Hepatocyte (in vitro differentiated cells): Measurements from ENCODE around the gene ZFYVE28. TPM values are rescaled to one million over a fixed set of nuclear protein-coding genes. Genes with fewer than 3 reads are reported as not detected.

Experiments
- DNase-seq: peaks from one replicate; pipeline ENCODE4 v3.0.0-alpha.2; 2016; ENCODE audit warnings: low spot score
- H2AFZ ChIP-seq: fragments of 200-600 bp; sonication (generic); 2 replicates; pipeline ENCODE4 v1.6.0; 2016; ENCODE audit warnings: antibody characterized with exemption, mild to moderate bottlenecking
- H3K27ac ChIP-seq: fragments of 200-600 bp; sonication (generic); 2 replicates; pipeline ENCODE4 v1.5.1; 2016; ENCODE audit warnings: mild to moderate bottlenecking
- H3K27me3 ChIP-seq: fragments of 200-600 bp; sonication (generic); 2 replicates; pipeline ENCODE4 v1.6.1; 2016
- H3K36me3 ChIP-seq: fragments of 200-600 bp; sonication (generic); replicated peaks from 2 replicates; pipeline ENCODE4 v1.5.1; 2016; ENCODE audit warnings: low read depth; ENCODE audit not compliant: insufficient read depth
- H3K4me1 ChIP-seq: fragments of 200-600 bp; sonication (generic); 2 replicates; pipeline ENCODE4 v1.5.1; 2016; ENCODE audit warnings: mild to moderate bottlenecking, moderate library complexity; ENCODE audit not compliant: insufficient read depth
- H3K4me2 ChIP-seq: fragments of 200-600 bp; sonication (generic); 2 replicates; pipeline ENCODE4 v1.6.0; 2016
- H3K4me3 ChIP-seq: fragments of 200-600 bp; sonication (generic); 2 replicates; pipeline ENCODE4 v1.5.1; 2016; ENCODE audit warnings: mild to moderate bottlenecking
- H3K79me2 ChIP-seq: fragments of 200-600 bp; sonication (generic); 2 replicates; pipeline ENCODE4 v1.6.0; 2017; ENCODE audit warnings: mild to moderate bottlenecking
- H3K9me2 ChIP-seq: fragments of 200-600 bp; sonication (generic); replicated peaks from 2 replicates; pipeline ENCODE4 v1.6.0; 2017; ENCODE audit warnings: mild to moderate bottlenecking; ENCODE audit not compliant: insufficient read depth
- H3K9me3 ChIP-seq: fragments of 200-600 bp; sonication (generic); 2 replicates; pipeline ENCODE4 v1.5.1; 2016; ENCODE audit warnings: low read depth, mild to moderate bottlenecking
- H4K20me1 ChIP-seq: fragments of 200-600 bp; sonication (generic); 2 replicates; pipeline ENCODE4 v1.6.0; 2016; ENCODE audit warnings: mild to moderate bottlenecking; ENCODE audit not compliant: insufficient read depth, poor library complexity, severe bottlenecking
- EZH2 ChIP-seq: fragments of 200-600 bp; sonication (generic); IDR thresholded peaks from 2 replicates; pipeline ENCODE4 v1.6.1; 2016; ENCODE audit warnings: antibody characterized with exemption, mild to moderate bottlenecking, borderline replicate concordance
- EZH2phosphoT487 ChIP-seq: fragments of 200-600 bp; sonication (generic); IDR thresholded peaks from one replicate; pipeline ENCODE4 v1.6.1; 2018; ENCODE audit warnings: antibody characterized with exemption, mild to moderate bottlenecking, low read depth, moderate library complexity; ENCODE audit not compliant: unreplicated experiment, severe bottlenecking
- whole genome bisulfite sequencing: methylation state at CpG from one replicate; pipeline ENCODE4 v1.1.6; 2016; ENCODE audit warnings: low lambda C conversion rate; ENCODE audit errors: missing lambda C conversion rate; 5-methylcytosine and 5-hydroxymethylcytosine counted together
- polyA plus RNA-seq: library from polyadenylated mRNA; unstranded; fragments of >200 nt; fragmentation: Nextera tagmentation; extraction: Ambion mirVana; gene quantifications from 2 replicates; pipeline ENCODE4 v1.2.1, GENCODE V29; 2016
- total RNA-seq: library from RNA; depleted of rRNA; stranded (reverse); fragments of >200 nt; gene quantifications from 2 replicates; pipeline ENCODE4 v1.2.3, GENCODE V29; 2014
- TF ChIP-seq, protein P1 (sequence below): fragments of 200-600 bp; sonication (generic); IDR thresholded peaks from 2 replicates; pipeline ENCODE4 v1.5.1; 2016; ENCODE audit warnings: antibody characterized with exemption, mild to moderate bottlenecking; ENCODE audit not compliant: poor library complexity

ZFYVE28 gene
- total and polyA plus RNA-seq, 2 experiments from 2014 or later: 2.2 to 3.4 TPM

DNA sequence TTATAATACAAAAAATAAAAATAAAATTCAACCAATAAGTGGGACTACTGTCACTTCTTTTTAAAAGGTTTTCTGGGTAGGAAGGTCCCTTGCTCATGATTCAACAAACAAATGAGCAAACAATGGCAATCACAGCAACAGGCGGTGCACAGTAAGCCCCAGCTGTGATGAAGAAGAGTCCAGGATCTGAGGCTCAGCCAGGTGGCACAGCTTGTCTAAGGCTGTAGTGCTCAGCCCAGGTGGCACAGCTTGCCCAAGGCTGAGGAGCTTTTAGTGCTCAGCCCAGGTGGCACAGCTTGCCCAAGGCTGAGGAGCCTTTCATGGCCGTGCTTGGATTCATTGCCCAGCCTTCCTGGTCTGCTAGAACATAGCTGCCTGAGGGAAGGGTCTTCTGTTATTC, 75.0 kb downstream of the ZFYVE28 start:
- TF ChIP-seq EZH2 (no peak), EZH2phosphoT487 (no peak)
- TF ChIP-seq, protein P1, sequence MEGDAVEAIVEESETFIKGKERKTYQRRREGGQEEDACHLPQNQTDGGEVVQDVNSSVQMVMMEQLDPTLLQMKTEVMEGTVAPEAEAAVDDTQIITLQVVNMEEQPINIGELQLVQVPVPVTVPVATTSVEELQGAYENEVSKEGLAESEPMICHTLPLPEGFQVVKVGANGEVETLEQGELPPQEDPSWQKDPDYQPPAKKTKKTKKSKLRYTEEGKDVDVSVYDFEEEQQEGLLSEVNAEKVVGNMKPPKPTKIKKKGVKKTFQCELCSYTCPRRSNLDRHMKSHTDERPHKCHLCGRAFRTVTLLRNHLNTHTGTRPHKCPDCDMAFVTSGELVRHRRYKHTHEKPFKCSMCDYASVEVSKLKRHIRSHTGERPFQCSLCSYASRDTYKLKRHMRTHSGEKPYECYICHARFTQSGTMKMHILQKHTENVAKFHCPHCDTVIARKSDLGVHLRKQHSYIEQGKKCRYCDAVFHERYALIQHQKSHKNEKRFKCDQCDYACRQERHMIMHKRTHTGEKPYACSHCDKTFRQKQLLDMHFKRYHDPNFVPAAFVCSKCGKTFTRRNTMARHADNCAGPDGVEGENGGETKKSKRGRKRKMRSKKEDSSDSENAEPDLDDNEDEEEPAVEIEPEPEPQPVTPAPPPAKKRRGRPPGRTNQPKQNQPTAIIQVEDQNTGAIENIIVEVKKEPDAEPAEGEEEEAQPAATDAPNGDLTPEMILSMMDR: no peak
- DNase-seq: no peak
- Histone ChIP-seq H3K79me2 (no peaks in the 10 kb centered on the region), H3K27me3 (no peaks in the 10 kb centered on the region), H4K20me1 (no peaks in the 10 kb centered on the region), H3K9me2 (no peaks in the 10 kb centered on the region), H3K4me1 (no peaks in the 10 kb centered on the region), H3K9me3 (peaks cover 6% of the 10 kb centered on the region), H3K27ac (no peak overlapping the region), H3K36me3 (no peaks in the 10 kb centered on the region), H3K4me3 (no peak overlapping the region), H2AFZ (no peak overlapping the region), H3K4me2 (no peak overlapping the region)
- 94% methylated on average over 2 of the region's 2 CpGs for WGBS

DNA sequence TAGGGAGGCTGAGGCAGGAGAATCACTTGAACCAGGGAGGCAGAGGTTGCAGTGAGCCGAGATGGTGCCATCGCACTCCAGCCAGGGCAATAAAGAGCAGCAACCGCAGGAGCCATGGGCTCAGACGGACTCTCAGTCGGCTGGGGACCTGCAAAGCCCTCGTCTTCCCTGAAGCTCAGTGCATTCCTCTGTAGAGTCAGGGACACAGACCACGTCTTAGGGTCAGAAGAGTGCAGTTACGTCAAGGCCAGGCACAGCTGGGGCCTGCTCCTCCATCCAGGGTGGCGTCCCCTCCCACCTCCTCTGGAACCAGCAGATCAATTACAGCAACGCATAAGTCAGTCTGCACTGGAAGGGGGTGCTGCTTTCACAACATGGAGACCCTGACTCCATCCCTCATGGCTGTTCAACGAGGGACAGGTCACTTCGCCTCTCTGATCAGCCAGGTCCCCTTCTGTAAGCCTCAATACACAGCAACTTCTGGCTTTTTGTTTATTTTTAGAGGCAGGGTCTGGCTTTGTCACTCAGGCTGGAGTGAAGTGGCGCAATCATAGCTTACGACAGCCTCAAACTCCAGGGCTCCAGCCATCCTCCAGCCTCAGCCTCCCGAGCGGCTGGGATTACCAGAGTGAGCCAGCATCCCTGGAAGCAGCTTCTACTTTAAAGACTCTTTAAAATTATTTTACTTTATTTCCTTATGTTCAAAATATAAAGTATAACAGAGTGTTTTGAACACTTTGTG, 76.4 kb downstream of the ZFYVE28 start:
- Histone ChIP-seq H3K27me3 (no peaks in the 10 kb centered on the region), H2AFZ (no peak overlapping the region), H4K20me1 (no peaks in the 10 kb centered on the region), H3K9me2 (no peaks in the 10 kb centered on the region), H3K36me3 (no peaks in the 10 kb centered on the region), H3K79me2 (no peaks in the 10 kb centered on the region), H3K27ac (no peak overlapping the region), H3K4me3 (no peak overlapping the region), H3K9me3 (peaks cover 5% of the 10 kb centered on the region), H3K4me1 (no peaks in the 10 kb centered on the region), H3K4me2 (no peak overlapping the region)
- 85% methylated on average over 16 of the region's 16 CpGs for WGBS
- TF ChIP-seq, protein P1: no peak
- TF ChIP-seq EZH2phosphoT487 (no peak), EZH2 (no peak)
- DNase-seq: peak; percentile 3

DNA sequence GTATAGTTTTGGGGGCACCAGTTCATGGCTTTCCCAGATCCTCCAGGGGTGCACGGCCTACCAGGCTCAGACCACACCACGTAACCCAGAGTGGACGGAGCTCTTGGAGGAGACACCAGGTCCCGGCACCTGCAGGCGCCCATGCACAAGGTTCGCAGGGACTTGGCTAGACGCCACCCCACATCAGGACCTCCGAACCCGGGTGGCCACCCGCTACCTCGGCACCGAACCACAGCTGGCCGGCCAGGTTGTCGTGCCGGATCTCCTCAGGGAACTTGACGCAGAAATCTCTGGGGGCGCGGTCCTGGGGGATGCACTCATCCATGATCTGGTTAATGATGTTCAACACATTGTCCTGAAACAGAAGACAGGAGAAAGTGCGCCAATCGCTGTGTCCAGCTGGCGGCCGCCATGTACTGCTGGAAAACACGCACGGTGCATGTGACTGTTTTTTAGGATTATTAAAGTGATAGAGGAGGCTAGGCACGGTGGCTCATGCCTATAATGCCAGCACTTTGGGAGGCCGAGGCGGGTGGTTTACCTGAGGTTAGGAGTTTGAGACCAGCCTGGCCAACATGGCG, 77.1 kb downstream of the ZFYVE28 start:
- H4K20me1 ChIP-seq: no peaks in the 10 kb centered on the region
- H3K27me3 ChIP-seq: no peaks in the 10 kb centered on the region
- no peaks in the 10 kb centered on the region for H3K9me3 ChIP-seq
- no peaks in the 10 kb centered on the region for H3K4me1 ChIP-seq
- H3K79me2 ChIP-seq: no peaks in the 10 kb centered on the region
- H3K36me3 ChIP-seq: no peaks in the 10 kb centered on the region
- peak; percentile 6 for DNase-seq
- H3K9me2 ChIP-seq: no peaks in the 10 kb centered on the region
- H3K27ac ChIP-seq: no peak overlapping the region
- TF ChIP-seq, protein P1: no peak
- no peak for TF ChIP-seq EZH2
- TF ChIP-seq EZH2phosphoT487: no peak
- H2AFZ ChIP-seq: no peak overlapping the region
- H3K4me2 ChIP-seq: no peak overlapping the region
- H3K4me3 ChIP-seq: no peak overlapping the region
- WGBS: 96% methylated on average over 28 of the region's 28 CpGs
